RWPE2 (cell line): Measurements from ENCODE around the gene AJUBA.
A peak's percentile ranks its signal among the peaks of the same experiment; 100 is the strongest.
"Not testable (repeated sequence)": the region's sequence is repeated elsewhere in the genome, so short reads cannot be mapped to it uniquely, and the experiment has no call there.

Experiments used
- ATAC-seq: fragments of 200-7000 bp; cut with Tn5 transposase; 3 replicates; pipeline ENCODE4 v1.9.1; 2021; ENCODE audit warnings: low read depth
- DNase-seq: peaks from one replicate; pipeline ENCODE4 v3.0.0-alpha.2; 2020; ENCODE audit warnings: low spot score
- H3K27ac ChIP-seq: fragments of 450-650 bp; 2 replicates; pipeline ENCODE4 v1.5.1; 2017; ENCODE audit warnings: mild to moderate bottlenecking; ENCODE audit not compliant: poor library complexity, severe bottlenecking
- H3K27me3 ChIP-seq: fragments of 250-450 bp; sonication (Bioruptor Pico); 2 replicates; pipeline ENCODE4 v1.5.1; 2021; ENCODE audit warnings: mild to moderate bottlenecking, moderate library complexity; ENCODE audit not compliant: insufficient read depth, poor library complexity, severe bottlenecking
- H3K36me3 ChIP-seq: fragments of 250-450 bp; sonication (Bioruptor Pico); 2 replicates; pipeline ENCODE4 v1.5.1; 2020; ENCODE audit warnings: low read depth, mild to moderate bottlenecking, moderate library complexity
- H3K4me1 ChIP-seq: fragments of 250-450 bp; sonication (Bioruptor Pico); 2 replicates; pipeline ENCODE4 v1.5.1; 2021; ENCODE audit warnings: mild to moderate bottlenecking, moderate library complexity; ENCODE audit not compliant: insufficient read depth, poor library complexity, severe bottlenecking
- H3K4me3 ChIP-seq: fragments of 250-450 bp; sonication (Bioruptor Pico); 2 replicates; pipeline ENCODE4 v1.5.1; 2021; ENCODE audit warnings: mild to moderate bottlenecking, moderate library complexity; ENCODE audit not compliant: severe bottlenecking
- H3K9me3 ChIP-seq: fragments of 250-450 bp; sonication (Bioruptor Pico); 2 replicates; pipeline ENCODE4 v1.5.1; 2021; ENCODE audit warnings: mild to moderate bottlenecking, moderate library complexity; ENCODE audit not compliant: severe bottlenecking
- TF ChIP-seq, protein P1 (sequence below): fragments of 450-650 bp; IDR thresholded peaks from one replicate; pipeline ENCODE4 v1.5.1; 2017; ENCODE audit warnings: mild to moderate bottlenecking, moderate library complexity; ENCODE audit not compliant: poor library complexity, severe bottlenecking

The AJUBA gene

DNA sequence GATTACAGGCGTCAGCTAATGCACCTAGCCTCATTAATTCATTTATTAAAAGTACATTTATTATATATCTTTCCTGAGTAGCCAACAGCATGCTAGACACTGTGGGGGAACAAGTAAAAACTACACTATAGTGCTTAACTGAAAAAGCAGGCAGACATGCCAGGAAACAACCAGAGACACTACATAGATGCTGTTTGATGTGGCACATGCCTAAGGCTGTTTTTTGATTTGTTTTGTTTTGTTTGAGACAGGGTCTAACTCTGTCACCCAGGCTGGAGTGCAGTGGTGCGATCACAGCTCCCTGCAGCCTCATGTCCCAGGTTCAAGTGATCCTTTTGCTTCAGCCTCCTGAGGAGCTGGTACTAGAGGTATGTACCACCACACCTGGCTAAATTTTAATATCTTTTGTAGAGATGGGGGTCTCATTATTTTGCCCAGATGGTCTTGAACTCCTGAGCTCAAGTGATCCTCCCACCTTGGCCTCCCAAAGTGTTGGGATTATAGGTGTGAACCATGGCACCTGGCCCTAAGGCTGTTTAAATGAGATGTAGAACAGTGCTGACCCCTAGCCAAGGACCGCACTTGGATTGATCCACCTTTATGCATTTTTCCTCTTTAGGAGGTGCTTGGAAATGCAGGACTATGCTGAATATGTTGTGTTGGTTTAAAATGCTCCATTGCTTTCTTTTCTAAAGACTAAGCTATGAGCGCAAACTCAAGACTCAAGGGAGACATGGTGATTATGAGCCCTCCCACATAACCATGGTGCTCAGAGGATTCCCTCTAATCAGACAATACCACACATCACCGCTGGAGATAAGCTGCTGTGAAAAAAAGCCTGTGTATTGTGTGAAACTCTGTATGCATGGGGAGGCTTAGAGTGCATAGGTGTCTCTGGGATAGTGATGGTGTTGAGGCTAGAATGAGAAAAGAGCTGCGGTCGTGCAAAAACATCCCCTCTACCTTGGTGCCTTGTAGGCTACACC lies 38.1 kb upstream of the AJUBA start:
- no peaks in the 10 kb centered on the region for H3K9me3 ChIP-seq
- no peaks in the 10 kb centered on the region for H3K4me1 ChIP-seq
- TF ChIP-seq, protein P1, sequence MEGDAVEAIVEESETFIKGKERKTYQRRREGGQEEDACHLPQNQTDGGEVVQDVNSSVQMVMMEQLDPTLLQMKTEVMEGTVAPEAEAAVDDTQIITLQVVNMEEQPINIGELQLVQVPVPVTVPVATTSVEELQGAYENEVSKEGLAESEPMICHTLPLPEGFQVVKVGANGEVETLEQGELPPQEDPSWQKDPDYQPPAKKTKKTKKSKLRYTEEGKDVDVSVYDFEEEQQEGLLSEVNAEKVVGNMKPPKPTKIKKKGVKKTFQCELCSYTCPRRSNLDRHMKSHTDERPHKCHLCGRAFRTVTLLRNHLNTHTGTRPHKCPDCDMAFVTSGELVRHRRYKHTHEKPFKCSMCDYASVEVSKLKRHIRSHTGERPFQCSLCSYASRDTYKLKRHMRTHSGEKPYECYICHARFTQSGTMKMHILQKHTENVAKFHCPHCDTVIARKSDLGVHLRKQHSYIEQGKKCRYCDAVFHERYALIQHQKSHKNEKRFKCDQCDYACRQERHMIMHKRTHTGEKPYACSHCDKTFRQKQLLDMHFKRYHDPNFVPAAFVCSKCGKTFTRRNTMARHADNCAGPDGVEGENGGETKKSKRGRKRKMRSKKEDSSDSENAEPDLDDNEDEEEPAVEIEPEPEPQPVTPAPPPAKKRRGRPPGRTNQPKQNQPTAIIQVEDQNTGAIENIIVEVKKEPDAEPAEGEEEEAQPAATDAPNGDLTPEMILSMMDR: no peak
- H3K36me3 ChIP-seq: peaks cover 11% of the 10 kb centered on the region
- no peak for DNase-seq
- H3K27me3 ChIP-seq: no peaks in the 10 kb centered on the region
- 0 out of 3 replicates have a peak, but pooled peaks have one; percentile 7 for ATAC-seq
- H3K4me3 ChIP-seq: no peak overlapping the region
- no peak overlapping the region for H3K27ac ChIP-seq

DNA sequence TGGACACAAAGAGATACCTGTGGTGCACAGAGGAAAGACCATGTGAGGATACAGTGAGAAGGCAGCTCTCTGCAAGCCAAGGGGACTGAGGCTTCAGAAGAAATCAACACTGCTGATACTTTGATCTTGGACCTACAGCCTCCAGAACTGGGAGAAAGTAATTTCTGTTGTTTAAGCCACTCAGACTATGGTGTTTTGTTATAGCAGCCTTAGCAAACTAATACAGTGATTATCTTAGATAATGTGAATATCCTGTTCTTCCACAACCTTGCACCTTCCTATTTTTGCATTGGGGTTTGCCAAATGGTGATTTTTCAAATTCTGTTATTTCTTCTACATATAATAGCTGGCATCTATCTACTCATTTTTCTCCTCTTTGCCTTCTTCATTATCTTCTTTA lies 35.8 kb upstream of the AJUBA start:
- no peaks in the 10 kb centered on the region for H3K27me3 ChIP-seq
- no peak overlapping the region for H3K27ac ChIP-seq
- TF ChIP-seq, protein P1: no peak
- H3K36me3 ChIP-seq: no peaks in the 10 kb centered on the region
- ATAC-seq (no peak), DNase-seq (no peak)
- no peak overlapping the region for H3K4me3 ChIP-seq
- H3K4me1 ChIP-seq: no peaks in the 10 kb centered on the region
- no peaks in the 10 kb centered on the region for H3K9me3 ChIP-seq

DNA sequence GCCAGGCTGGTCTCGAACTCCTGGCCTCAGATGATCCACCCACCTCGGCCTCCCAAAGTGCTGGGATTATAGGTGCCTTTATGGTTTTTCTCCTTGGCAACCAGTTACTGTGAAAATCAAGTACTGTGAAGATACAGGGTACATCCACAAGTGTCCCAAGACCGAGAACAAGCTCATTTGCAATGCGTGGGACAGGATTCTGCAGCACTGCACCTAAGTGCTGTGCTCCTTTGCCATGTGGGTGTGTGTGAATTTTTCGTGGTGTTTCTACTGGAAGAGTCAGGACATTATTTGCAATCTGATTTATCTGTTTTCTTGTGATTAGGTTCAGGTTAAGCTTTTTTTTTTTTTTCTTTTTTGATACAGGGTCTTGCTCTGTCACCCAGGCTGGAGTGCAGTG lies 34.7 kb upstream of the AJUBA start:
- H3K36me3 ChIP-seq: no peaks in the 10 kb centered on the region
- no peaks in the 10 kb centered on the region for H3K9me3 ChIP-seq
- H3K4me1 ChIP-seq: no peaks in the 10 kb centered on the region
- TF ChIP-seq, protein P1: no peak
- ATAC-seq (no peak), DNase-seq (no peak)
- no peaks in the 10 kb centered on the region for H3K27me3 ChIP-seq
- no peak overlapping the region for H3K27ac ChIP-seq
- no peak overlapping the region for H3K4me3 ChIP-seq

DNA sequence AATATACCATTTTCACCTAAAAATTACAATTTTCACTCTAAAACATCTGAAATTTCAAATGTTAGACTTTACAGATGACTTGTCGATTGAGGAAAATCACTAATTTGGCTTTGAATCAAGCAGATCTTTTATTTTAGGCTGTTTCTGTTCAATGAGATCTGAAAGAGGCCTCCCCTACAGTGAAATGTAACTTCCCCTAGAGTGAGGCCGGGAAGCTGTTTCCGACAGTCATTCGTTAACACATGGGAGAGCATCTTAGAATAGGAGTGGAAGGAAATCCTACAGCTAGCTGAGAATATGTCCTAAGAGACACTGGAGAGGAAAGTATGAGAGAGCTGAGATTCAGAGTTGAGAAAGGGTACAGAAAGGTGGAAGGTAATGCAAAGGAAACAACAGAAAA lies 33.3 kb upstream of the AJUBA start:
- Histone ChIP-seq H3K36me3 (no peaks in the 10 kb centered on the region), H3K4me3 (no peak overlapping the region), H3K9me3 (no peaks in the 10 kb centered on the region), H3K27ac (no peak overlapping the region), H3K4me1 (no peaks in the 10 kb centered on the region), H3K27me3 (no peaks in the 10 kb centered on the region)
- DNase-seq (no peak), ATAC-seq (no peak)
- TF ChIP-seq, protein P1: no peak

DNA sequence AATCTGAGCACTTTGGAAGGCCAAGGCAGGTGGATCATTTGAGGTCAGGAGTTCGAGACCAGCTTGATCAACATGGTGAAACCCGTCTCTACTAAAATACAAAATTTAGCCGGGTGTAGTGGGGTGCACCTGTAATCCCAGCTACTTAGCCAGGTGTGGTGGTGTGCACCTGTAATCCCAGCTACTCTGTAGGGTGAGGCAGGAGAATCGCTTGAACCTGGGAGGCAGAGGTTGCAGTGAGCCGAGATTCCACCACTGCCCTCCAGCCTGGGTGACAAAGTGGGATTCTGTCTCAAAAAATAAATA lies 31.4 kb upstream of the AJUBA start:
- not testable (repeated sequence) for H3K9me3 ChIP-seq, H3K4me1 ChIP-seq, H3K27me3 ChIP-seq, DNase-seq, H3K36me3 ChIP-seq, H3K27ac ChIP-seq, ATAC-seq, H3K4me3 ChIP-seq
